ENCODE data around the gene GRB2.

- TF ChIP-seq EZH2 (IDR thresholded peaks at IDR 0.05; ENCODE audit: borderline replicate concordance, low read depth, low read length, poor library complexity, severe bottlenecking) (no peak), CTCF (conservative IDR thresholded peaks at IDR 0.05; ENCODE audit: low read depth, low read length) (no peak)
Measured at GRCh38 chr17:75350706-75351105, 54.8 kb downstream of the GRB2 start.

Data from A673 (cell line).